Esophagus muscularis mucosa (tissue), 4 donors: ENCODE measurements around the gene PTPRD. TPM values are rescaled to one million over a fixed set of nuclear protein-coding genes. Genes with fewer than 3 reads are reported as not detected.

Source experiments
- DNase-seq: peaks from one replicate; pipeline ENCODE4 v3.0.0-alpha.2; 2017; ENCODE audit errors: extremely low spot score
- H3K27ac ChIP-seq, 4 donors: fragments of 200-600 bp; sonication (generic); replicated peaks in 1 of 4; 1 replicate in 3 of 4; 2 replicates in 1 of 4; pipeline ENCODE4 v1.5.1; 2016 to 2019; ENCODE audit warnings: mild to moderate bottlenecking in 1 of 4
- H3K27me3 ChIP-seq, 4 donors: fragments of 200-600 bp; sonication (generic); one replicate each; pipeline versions ENCODE4 v1.5.1 to v1.6.0; 2016 to 2019
- H3K36me3 ChIP-seq, 4 donors: fragments of 200-600 bp; sonication (generic); one replicate each; pipeline ENCODE4 v1.5.1; 2016 to 2019
- H3K4me1 ChIP-seq, 4 donors: fragments of 200-600 bp; sonication (generic); one replicate each; pipeline ENCODE4 v1.5.1; 2016 to 2019
- H3K4me3 ChIP-seq, 4 donors: fragments of 200-600 bp; sonication (generic); 1 replicate in 2 of 4; 2 replicates in 2 of 4; pipeline ENCODE4 v1.5.1; 2016 to 2019; ENCODE audit warnings: mild to moderate bottlenecking in 4 of 4, moderate library complexity in 1 of 4
- H3K9me3 ChIP-seq, 4 donors: fragments of 200-600 bp; sonication (generic); 1 replicate in 3 of 4; 2 replicates in 1 of 4; pipeline ENCODE4 v1.5.1; 2016 to 2019
- EP300 ChIP-seq: sonication (generic); formaldehyde crosslinking; IDR thresholded peaks from one replicate; pipeline ENCODE4 v1.6.1; 2017; ENCODE audit warnings: antibody characterized with exemption
- POLR2A ChIP-seq: fragments of 450-650 bp; IDR thresholded peaks from one replicate; pipeline ENCODE4 v1.6.1; 2017; ENCODE audit warnings: antibody characterized with exemption, moderate library complexity, mild to moderate bottlenecking, low read depth
- POLR2AphosphoS5 ChIP-seq, 2 donors: sonication (generic); formaldehyde crosslinking; IDR thresholded peaks; one replicate each; pipeline ENCODE4 v1.6.1; 2017; ENCODE audit warnings: antibody characterized with exemption in 2 of 2
- WGBS: methylation state at CpG from one replicate; pipeline ENCODE4 v1.1.5; 2018; 5-methylcytosine and 5-hydroxymethylcytosine counted together
- intact Hi-C: fragments of 100-400 bp; cut with DNase I; formaldehyde crosslinking; loops from one replicate; pipeline ENCODE4 v1.15.1; 2023
- total RNA-seq, 4 donors: library from RNA; depleted of rRNA; stranded (reverse); fragments of >200 nt; gene quantifications; one replicate each; pipeline versions ENCODE4 v1.1.0 to v1.2.1, GENCODE V29; 2016
- TF ChIP-seq, protein P1 (sequence below), 3 experiments: fragments of 200-600 bp in 2 of 3; fragments of 450-650 bp in 1 of 3; sonication (generic) in 2 of 3; IDR thresholded peaks; one replicate each; pipeline ENCODE4 v1.5.1; 2017 to 2019; ENCODE audit warnings: antibody characterized with exemption in 3 of 3, mild to moderate bottlenecking in 2 of 3, moderate library complexity in 1 of 3

PTPRD gene
- total RNA-seq, 4 donors from 2014 or later: 4.1 to 6.6 (median 5.0) TPM

DNA sequence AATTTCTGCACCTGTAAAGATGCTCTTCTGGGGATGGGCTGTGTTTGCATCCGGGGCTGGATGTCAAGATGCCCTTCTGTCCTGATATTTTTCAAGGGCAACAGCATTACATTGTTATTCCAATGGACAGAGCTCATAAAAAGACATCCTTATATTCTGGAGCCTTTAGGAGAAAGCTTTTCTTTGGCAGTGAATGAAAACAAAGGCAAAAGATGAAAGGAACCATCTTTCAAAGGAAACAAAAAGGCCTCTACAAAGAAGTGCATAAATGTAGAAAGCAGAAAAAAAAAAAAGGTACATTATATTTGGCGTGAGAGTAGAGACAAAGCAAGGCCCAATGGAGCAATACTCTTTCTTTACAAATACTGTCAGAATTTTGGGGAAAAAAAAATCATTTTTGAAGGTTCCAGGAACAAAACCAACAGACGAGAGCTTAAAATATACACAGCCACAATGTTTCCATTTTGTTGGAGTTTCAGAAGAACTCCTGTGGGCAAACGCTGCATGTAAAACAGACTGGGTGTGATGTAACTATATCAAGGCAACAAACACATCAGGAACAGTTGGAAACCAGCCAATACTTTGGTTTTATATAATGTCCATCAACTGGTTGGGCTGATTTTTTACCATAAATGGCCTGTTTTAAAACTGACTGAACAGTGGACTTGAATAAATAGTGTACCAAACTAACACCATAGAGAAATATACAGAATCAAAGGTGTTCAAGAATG, 1927.7 kb downstream of the PTPRD start:
- 78% methylated on average over 4 of the region's 4 CpGs for WGBS
- H3K27me3 ChIP-seq: no peaks in the 10 kb centered on the region
- intact Hi-C loops: no loop called here
- H3K9me3 ChIP-seq: no peaks in the 10 kb centered on the region
- no peak overlapping the region for H3K4me3 ChIP-seq
- DNase-seq: no peak
- H3K4me1 ChIP-seq: no peaks in the 10 kb centered on the region
- H3K36me3 ChIP-seq: no peaks in the 10 kb centered on the region
- H3K27ac ChIP-seq: no peak overlapping the region
- TF ChIP-seq, protein P1, sequence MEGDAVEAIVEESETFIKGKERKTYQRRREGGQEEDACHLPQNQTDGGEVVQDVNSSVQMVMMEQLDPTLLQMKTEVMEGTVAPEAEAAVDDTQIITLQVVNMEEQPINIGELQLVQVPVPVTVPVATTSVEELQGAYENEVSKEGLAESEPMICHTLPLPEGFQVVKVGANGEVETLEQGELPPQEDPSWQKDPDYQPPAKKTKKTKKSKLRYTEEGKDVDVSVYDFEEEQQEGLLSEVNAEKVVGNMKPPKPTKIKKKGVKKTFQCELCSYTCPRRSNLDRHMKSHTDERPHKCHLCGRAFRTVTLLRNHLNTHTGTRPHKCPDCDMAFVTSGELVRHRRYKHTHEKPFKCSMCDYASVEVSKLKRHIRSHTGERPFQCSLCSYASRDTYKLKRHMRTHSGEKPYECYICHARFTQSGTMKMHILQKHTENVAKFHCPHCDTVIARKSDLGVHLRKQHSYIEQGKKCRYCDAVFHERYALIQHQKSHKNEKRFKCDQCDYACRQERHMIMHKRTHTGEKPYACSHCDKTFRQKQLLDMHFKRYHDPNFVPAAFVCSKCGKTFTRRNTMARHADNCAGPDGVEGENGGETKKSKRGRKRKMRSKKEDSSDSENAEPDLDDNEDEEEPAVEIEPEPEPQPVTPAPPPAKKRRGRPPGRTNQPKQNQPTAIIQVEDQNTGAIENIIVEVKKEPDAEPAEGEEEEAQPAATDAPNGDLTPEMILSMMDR (IDR thresholded peaks at IDR 0.05): no peak
- TF ChIP-seq EP300 (no peak), POLR2A (no peak), POLR2AphosphoS5 (IDR thresholded peaks at IDR 0.05) (no peak)

- 91% methylated on average over 7 of the region's 7 CpGs for WGBS
- Histone ChIP-seq H3K27me3 (no peaks in the 10 kb centered on the region), H3K4me1 (no peaks in the 10 kb centered on the region), H3K9me3 (no peaks in the 10 kb centered on the region), H3K27ac (no peak overlapping the region), H3K4me3 (no peak overlapping the region), H3K36me3 (no peaks in the 10 kb centered on the region)
- intact Hi-C loops: no loop called here
- TF ChIP-seq POLR2A: no peak
- TF ChIP-seq, protein P1 (IDR thresholded peaks at IDR 0.05): no peak
- no peak for TF ChIP-seq POLR2AphosphoS5 (IDR thresholded peaks at IDR 0.05)
- TF ChIP-seq EP300: no peak
- no peak for DNase-seq
Measured at GRCh38 chr9:8683496-8683895, 1929.3 kb downstream of the PTPRD start.

- Histone ChIP-seq H3K27ac (no peak overlapping the region), H3K4me3 (no peak overlapping the region), H3K27me3 (no peaks in the 10 kb centered on the region), H3K4me1 (peaks cover 0 to 5% (median 0%) of the 10 kb centered on the region in 4 donors), H3K36me3 (no peaks in the 10 kb centered on the region), H3K9me3 (no peaks in the 10 kb centered on the region)
- 97% methylated on average over 2 of the region's 2 CpGs for WGBS
- intact Hi-C loops: no loop called here
- no peak for DNase-seq
- TF ChIP-seq POLR2AphosphoS5 (IDR thresholded peaks at IDR 0.05) (no peak), EP300 (no peak), POLR2A (no peak)
- TF ChIP-seq, protein P1 (IDR thresholded peaks at IDR 0.05): no peak
Measured at GRCh38 chr9:8680658-8681057, 1932.1 kb downstream of the PTPRD start.

DNA sequence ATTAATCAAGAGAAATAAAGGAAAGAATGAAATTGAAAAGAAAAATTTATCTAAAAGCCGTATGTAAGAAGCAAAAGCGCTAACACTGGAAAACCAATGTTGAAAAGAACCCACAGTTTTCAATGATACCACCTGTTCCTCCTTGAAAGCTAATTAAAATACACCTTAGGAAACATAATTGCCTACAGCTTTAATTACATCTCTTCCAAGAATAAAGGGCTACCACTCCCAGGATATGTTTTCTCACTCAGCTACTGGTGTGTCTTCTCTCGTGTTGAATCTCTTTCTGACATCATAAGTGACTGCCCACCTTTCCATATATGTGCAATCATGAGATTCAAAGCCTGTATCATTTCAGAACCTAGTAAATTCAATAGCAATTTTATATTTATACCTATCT, 1932.6 kb downstream of the PTPRD start:
- TF ChIP-seq POLR2AphosphoS5 (IDR thresholded peaks at IDR 0.05) (no peak), POLR2A (no peak), EP300 (no peak)
- Histone ChIP-seq H3K4me3 (no peak overlapping the region), H3K36me3 (no peaks in the 10 kb centered on the region), H3K27me3 (no peaks in the 10 kb centered on the region), H3K4me1 (peaks cover 0 to 5% (median 0%) of the 10 kb centered on the region in 4 donors), H3K9me3 (no peaks in the 10 kb centered on the region), H3K27ac (no peak overlapping the region)
- 90% methylated on average over 3 of the region's 3 CpGs for WGBS
- intact Hi-C loops: no loop called here
- DNase-seq: no peak

DNA sequence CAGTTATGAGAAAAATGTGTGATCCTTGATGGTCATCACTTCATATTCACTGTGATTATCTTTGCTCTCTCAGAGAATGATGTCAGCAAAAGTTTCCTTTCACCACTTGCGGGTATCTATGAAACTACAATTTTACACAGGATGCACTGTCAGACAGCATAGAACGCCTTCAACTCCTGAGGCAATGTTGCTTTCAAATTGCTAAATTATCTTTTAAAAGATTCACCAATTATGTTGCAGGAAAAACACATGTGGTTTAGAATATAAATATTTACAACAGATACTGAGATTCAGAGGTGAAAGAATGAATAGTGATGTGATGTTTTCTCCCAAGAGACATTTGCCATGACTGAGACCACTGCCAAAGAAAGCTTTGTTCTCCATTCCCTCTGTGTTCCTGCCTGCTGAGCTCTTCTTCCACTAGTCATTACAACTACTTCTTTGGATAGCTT, 1933.4 kb downstream of the PTPRD start:
- intact Hi-C loops: no loop called here
- H3K4me1 ChIP-seq: peaks cover 0 to 5% (median 0%) of the 10 kb centered on the region in 4 donors
- no peaks in the 10 kb centered on the region for H3K27me3 ChIP-seq
- no peaks in the 10 kb centered on the region for H3K36me3 ChIP-seq
- H3K27ac ChIP-seq: no peak overlapping the region
- no peak for DNase-seq
- no peak overlapping the region for H3K4me3 ChIP-seq
- H3K9me3 ChIP-seq: no peaks in the 10 kb centered on the region
- TF ChIP-seq EP300 (no peak), POLR2A (no peak), POLR2AphosphoS5 (IDR thresholded peaks at IDR 0.05) (no peak)
- TF ChIP-seq, protein P1 (IDR thresholded peaks at IDR 0.05): no peak
- 45% methylated on average over 2 of the region's 2 CpGs for WGBS
